GM18507 (cell line): ENCODE measurements around the gene GABRG2.

ENCODE experiments used
- DNase-seq: peaks from one replicate; pipeline ENCODE4 v3.0.0; 2011; ENCODE audit warnings: low read depth; ENCODE audit not compliant: insufficient read length; ENCODE audit errors: extremely low spot score
- FAIRE-seq: peaks from 2 replicates; lab custom pipeline; 2011; peaks lifted over from hg19 to GRCh38; lab: Jason Lieb, UNC

GABRG2 gene

GRCh38 chr5:162174358-162174974, 106.9 kb downstream of the GABRG2 start:
- DNase-seq (no peak), FAIRE-seq (no peak)

- DNase-seq (no peak), FAIRE-seq (no peak)
Measured at GRCh38 chr5:162187371-162187770, 119.8 kb downstream of the GABRG2 start.

- no peak for DNase-seq
- FAIRE-seq, result no peak
Measured at GRCh38 chr5:162189719-162190118, 122.1 kb downstream of the GABRG2 start.

GRCh38 chr5:162193012-162193411, 125.4 kb downstream of the GABRG2 start:
- FAIRE-seq (no peak), DNase-seq (no peak)

GRCh38 chr5:162196351-162196750, 128.8 kb downstream of the GABRG2 start:
- FAIRE-seq (no peak), DNase-seq (no peak)

GRCh38 chr5:162202285-162202880, 134.8 kb downstream of the GABRG2 start:
- FAIRE-seq (no peak), DNase-seq (no peak)
